Activated naive CD8-positive, alpha-beta T cell treated with anti-CD3 and anti-CD28 coated beads for 36 hours (primary cell): ENCODE data around the gene YTHDC2. TPM values are rescaled to one million over a fixed set of nuclear protein-coding genes. Genes with fewer than 3 reads are reported as not detected.

ENCODE experiments used
- DNase-seq: peaks from one replicate; pipeline ENCODE4 v3.0.0; 2021
- H3K27ac Mint-ChIP-seq: one replicate; pipeline ENCODE4 v1.8.0; 2022; ENCODE audit warnings: mild to moderate bottlenecking, moderate library complexity, mixed read lengths
- H3K27me3 Mint-ChIP-seq: one replicate; pipeline ENCODE4 v1.8.0; 2022; ENCODE audit warnings: mild to moderate bottlenecking, mixed read lengths
- H3K36me3 Mint-ChIP-seq: one replicate; pipeline ENCODE4 v1.8.0; 2021; ENCODE audit warnings: mild to moderate bottlenecking, mixed read lengths
- H3K4me1 Mint-ChIP-seq: one replicate; pipeline ENCODE4 v1.8.0; 2021; ENCODE audit warnings: mixed read lengths
- H3K4me3 Mint-ChIP-seq: one replicate; pipeline ENCODE4 v1.8.0; 2022; ENCODE audit warnings: mild to moderate bottlenecking, moderate library complexity, mixed read lengths
- H3K9me3 Mint-ChIP-seq: one replicate; pipeline ENCODE4 v1.8.0; 2022; ENCODE audit warnings: mixed read lengths
- total RNA-seq, 2 experiments: library from RNA; stranded (reverse); gene quantifications; one replicate each; pipeline ENCODE4 v1.2.3, GENCODE V29; 2021

Gene YTHDC2
- total RNA-seq, 2 experiments from 2014 or later = 26.1 to 27.8 TPM

GRCh38 chr5:113606298-113607134, 93.0 kb downstream of the YTHDC2 start:
- peaks cover 32% of the 10 kb centered on the region for H3K27me3 Mint-ChIP-seq
- no peak overlapping the region for H3K27ac Mint-ChIP-seq
- H3K9me3 Mint-ChIP-seq = no peaks in the 10 kb centered on the region
- DNase-seq = peak; percentile 31
- H3K4me3 Mint-ChIP-seq = no peak overlapping the region
- peaks cover 3% of the 10 kb centered on the region for H3K4me1 Mint-ChIP-seq
- no peaks in the 10 kb centered on the region for H3K36me3 Mint-ChIP-seq

- H3K27me3 Mint-ChIP-seq = peaks cover 32% of the 10 kb centered on the region
- H3K27ac Mint-ChIP-seq = no peak overlapping the region
- peaks cover 3% of the 10 kb centered on the region for H3K4me1 Mint-ChIP-seq
- no peak overlapping the region for H3K4me3 Mint-ChIP-seq
- H3K36me3 Mint-ChIP-seq = no peaks in the 10 kb centered on the region
- H3K9me3 Mint-ChIP-seq = no peaks in the 10 kb centered on the region
- DNase-seq = no peak
Observed at GRCh38 chr5:113607361-113607760, 93.9 kb downstream of the YTHDC2 start.

DNA sequence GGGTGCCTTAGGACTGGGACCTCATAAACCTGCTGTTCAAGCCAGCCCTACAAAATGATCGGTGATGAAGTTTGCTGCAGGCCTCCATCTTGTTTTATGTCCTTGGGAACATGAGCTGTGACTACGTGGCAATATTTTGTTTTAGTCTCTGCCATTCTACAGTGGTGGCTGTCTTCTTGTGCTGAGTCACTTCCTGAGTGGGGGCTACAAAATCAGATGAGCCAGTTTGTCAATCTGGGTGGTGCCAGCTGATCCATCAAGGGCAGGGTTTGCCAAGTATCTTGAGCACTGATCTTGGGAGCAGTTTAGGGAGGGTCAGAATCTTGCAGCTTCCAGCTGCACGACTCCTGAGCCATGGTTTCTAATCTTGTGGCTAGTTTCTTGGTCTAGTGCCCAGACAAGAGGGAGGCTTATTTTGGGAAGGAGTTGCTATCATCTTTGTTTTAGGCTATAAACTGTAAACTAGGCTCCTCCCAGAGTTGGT, 94.7 kb downstream of the YTHDC2 start:
- H3K9me3 Mint-ChIP-seq = no peaks in the 10 kb centered on the region
- H3K27me3 Mint-ChIP-seq = peaks cover 39% of the 10 kb centered on the region
- H3K27ac Mint-ChIP-seq = no peak overlapping the region
- no peak overlapping the region for H3K4me3 Mint-ChIP-seq
- peaks cover 3% of the 10 kb centered on the region for H3K4me1 Mint-ChIP-seq
- DNase-seq = no peak
- no peaks in the 10 kb centered on the region for H3K36me3 Mint-ChIP-seq

- Mint-ChIP-seq H3K27me3 (peaks cover 27% of the 10 kb centered on the region), H3K9me3 (no peaks in the 10 kb centered on the region), H3K4me1 (peaks cover 4% of the 10 kb centered on the region)
Observed at GRCh38 chr5:113612060-113612496, 98.6 kb downstream of the YTHDC2 start.

DNA sequence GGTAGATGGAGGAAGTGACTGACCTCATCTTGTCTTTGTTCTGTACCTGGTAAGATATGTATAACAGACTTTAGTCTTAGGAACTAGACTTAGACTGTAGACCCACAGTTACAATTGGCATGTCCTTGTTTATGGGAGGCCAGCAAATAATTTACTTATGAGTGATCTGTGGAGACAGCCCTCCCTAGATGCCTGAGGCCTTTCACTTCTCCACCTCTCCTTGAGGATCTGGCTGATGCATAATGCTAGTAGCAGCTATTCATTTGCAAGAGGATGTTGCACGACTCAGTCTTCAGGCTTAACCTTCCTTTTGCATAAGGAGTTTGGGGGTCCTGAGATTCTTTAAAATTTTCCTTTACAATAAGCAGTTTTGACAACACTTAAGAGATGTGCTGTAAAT, 100.7 kb downstream of the YTHDC2 start:
- Mint-ChIP-seq H3K27me3 (peaks cover 20% of the 10 kb centered on the region), H3K4me1 (peaks cover 4% of the 10 kb centered on the region), H3K36me3 (no peaks in the 10 kb centered on the region), H3K4me3 (no peak overlapping the region), H3K9me3 (no peaks in the 10 kb centered on the region), H3K27ac (no peak overlapping the region)
- DNase-seq = no peak

More at GRCh38 chr5:113612060-113612496, 98.6 kb downstream of the YTHDC2 start:
- H3K36me3 Mint-ChIP-seq = no peaks in the 10 kb centered on the region
- no peak for DNase-seq
- H3K4me3 Mint-ChIP-seq = no peak overlapping the region
- no peak overlapping the region for H3K27ac Mint-ChIP-seq

GRCh38 chr5:113615708-113616107, 102.2 kb downstream of the YTHDC2 start:
- H3K27ac Mint-ChIP-seq = no peak overlapping the region
- peaks cover 13% of the 10 kb centered on the region for H3K27me3 Mint-ChIP-seq
- H3K9me3 Mint-ChIP-seq = no peaks in the 10 kb centered on the region
- peaks cover 4% of the 10 kb centered on the region for H3K4me1 Mint-ChIP-seq
- no peaks in the 10 kb centered on the region for H3K36me3 Mint-ChIP-seq
- H3K4me3 Mint-ChIP-seq = no peak overlapping the region
- no peak for DNase-seq

GRCh38 chr5:113617191-113617796, 103.8 kb downstream of the YTHDC2 start:
- Mint-ChIP-seq H3K27ac (no peak overlapping the region), H3K36me3 (no peaks in the 10 kb centered on the region), H3K4me3 (no peak overlapping the region), H3K4me1 (peaks cover 4% of the 10 kb centered on the region), H3K9me3 (no peaks in the 10 kb centered on the region), H3K27me3 (peaks cover 13% of the 10 kb centered on the region)
- DNase-seq = no peak

GRCh38 chr5:113632996-113633395, 119.5 kb downstream of the YTHDC2 start:
- Mint-ChIP-seq H3K27ac (no peak overlapping the region), H3K4me3 (no peak overlapping the region), H3K27me3 (peaks cover 15% of the 10 kb centered on the region), H3K4me1 (no peaks in the 10 kb centered on the region), H3K9me3 (peaks cover under 1% of the 10 kb centered on the region), H3K36me3 (no peaks in the 10 kb centered on the region)
- DNase-seq = no peak

GRCh38 chr5:113634957-113635356, 121.5 kb downstream of the YTHDC2 start:
- no peak overlapping the region for H3K4me3 Mint-ChIP-seq
- no peak overlapping the region for H3K27ac Mint-ChIP-seq
- H3K36me3 Mint-ChIP-seq = no peaks in the 10 kb centered on the region
- peaks cover 15% of the 10 kb centered on the region for H3K27me3 Mint-ChIP-seq
- DNase-seq = no peak
- peaks cover 2% of the 10 kb centered on the region for H3K9me3 Mint-ChIP-seq
- no peaks in the 10 kb centered on the region for H3K4me1 Mint-ChIP-seq

DNA sequence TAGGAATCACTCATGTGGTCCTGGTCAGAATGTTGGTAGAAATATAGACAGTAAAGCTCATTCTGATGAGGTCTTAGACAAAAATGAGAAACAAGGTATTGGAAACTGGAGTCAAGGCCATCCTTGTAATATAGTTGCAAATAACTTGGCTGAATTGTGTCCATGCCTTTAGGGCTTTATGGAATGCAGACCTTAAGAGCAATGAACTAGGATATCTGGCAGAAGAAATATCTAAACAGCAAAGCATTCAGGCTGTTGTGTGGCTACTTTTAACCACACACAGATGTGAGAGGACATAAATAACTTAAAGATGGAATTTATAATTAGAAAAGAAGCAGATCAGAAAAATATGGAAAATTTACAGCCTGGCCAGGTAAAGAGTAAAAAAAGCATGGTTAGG, 128.2 kb downstream of the YTHDC2 start:
- Mint-ChIP-seq H3K4me1 (no peaks in the 10 kb centered on the region), H3K27me3 (peaks cover 7% of the 10 kb centered on the region), H3K27ac (no peak overlapping the region), H3K36me3 (no peaks in the 10 kb centered on the region), H3K9me3 (peaks cover 2% of the 10 kb centered on the region), H3K4me3 (no peak overlapping the region)
- no peak for DNase-seq

Other genes with a start within 250 kb of the YTHDC2 start
- not detected for gene TSSK1B, start 78.7 kb upstream of the YTHDC2 start, total RNA-seq
- gene MCC, start 25.2 kb upstream of the YTHDC2 start, total RNA-seq = 1 to 10 TPM; 2.4 to 2.9 TPM